GM23248 (cell line): Measurements from ENCODE around the gene CDHR5.

Source experiments
- EZH2 ChIP-seq: fragments of 200-600 bp; sonication (generic); IDR thresholded peaks from 2 replicates; pipeline ENCODE4 v1.6.1; 2018; ENCODE audit warnings: antibody characterized with exemption, mild to moderate bottlenecking; ENCODE audit not compliant: insufficient read depth, poor library complexity, severe bottlenecking
- EZH2phosphoT487 ChIP-seq: fragments of 200-600 bp; sonication (generic); IDR thresholded peaks from 2 replicates; pipeline ENCODE4 v1.6.1; 2018; ENCODE audit warnings: antibody characterized with exemption, moderate library complexity, mild to moderate bottlenecking, low read depth; ENCODE audit not compliant: insufficient read depth

- TF ChIP-seq EZH2 (no peak), EZH2phosphoT487 (no peak)
Observed at GRCh38 chr11:568306-569157, 56.2 kb downstream of the CDHR5 start.
